CD1c-positive myeloid dendritic cell (primary cell): ENCODE data around the gene SLAMF1.
"Not testable (repeated sequence)": the region's sequence is repeated elsewhere in the genome, so short reads cannot be mapped to it uniquely, and the experiment has no call there.

Experiments used
- DNase-seq: peaks from one replicate; pipeline ENCODE4 v3.0.0-alpha.2; 2016; ENCODE audit errors: extremely low spot score

Gene SLAMF1

GRCh38 chr1:160605792-160606479 lies 40.9 kb downstream of the SLAMF1 start:
- DNase-seq, result no peak

- DNase-seq, result no peak
Observed at GRCh38 chr1:160605205-160605604, 41.6 kb downstream of the SLAMF1 start.

GRCh38 chr1:160597705-160598104 lies 49.1 kb downstream of the SLAMF1 start:
- no peak for DNase-seq

GRCh38 chr1:160597051-160597450 lies 49.8 kb downstream of the SLAMF1 start:
- DNase-seq, result no peak

GRCh38 chr1:160590488-160590887 lies 56.4 kb downstream of the SLAMF1 start:
- DNase-seq, result no peak

GRCh38 chr1:160588468-160588867 lies 58.4 kb downstream of the SLAMF1 start:
- DNase-seq, result no peak

- DNase-seq, result no peak
Observed at GRCh38 chr1:160584784-160585183, 62.1 kb downstream of the SLAMF1 start.

- DNase-seq, result not testable (repeated sequence)
Observed at GRCh38 chr1:160582976-160583375, 63.9 kb downstream of the SLAMF1 start.

GRCh38 chr1:160581961-160582360 lies 64.9 kb downstream of the SLAMF1 start:
- no peak for DNase-seq

- peak; percentile 80 for DNase-seq
Observed at GRCh38 chr1:160580221-160580812, 66.5 kb downstream of the SLAMF1 start.

GRCh38 chr1:160579216-160579701 lies 67.6 kb downstream of the SLAMF1 start, which contains the start of gene CD84:
TSS of gene CD84 (minus strand) at chr1:160579496. CDS start at chr1:160579437, 59 bp downstream.
- peak; percentile 74 for DNase-seq

- no peak for DNase-seq
Observed at GRCh38 chr1:160578525-160579191, 68.2 kb downstream of the SLAMF1 start.

- DNase-seq, result no peak
Observed at GRCh38 chr1:160578175-160578524, 68.7 kb downstream of the SLAMF1 start.

- no peak for DNase-seq
Observed at GRCh38 chr1:160577671-160578070, 69.2 kb downstream of the SLAMF1 start.

- peak; percentile 36 for DNase-seq
Observed at GRCh38 chr1:160576884-160577283, 70.0 kb downstream of the SLAMF1 start.

GRCh38 chr1:160576390-160576789 lies 70.5 kb downstream of the SLAMF1 start:
- peak; percentile 60 for DNase-seq

- DNase-seq, result peak; percentile 95
Observed at GRCh38 chr1:160575112-160575664, 71.7 kb downstream of the SLAMF1 start.

- DNase-seq, result peak; percentile 69
Observed at GRCh38 chr1:160570840-160571239, 76.0 kb downstream of the SLAMF1 start.

- DNase-seq, result peak; percentile 44
Observed at GRCh38 chr1:160569806-160570205, 77.0 kb downstream of the SLAMF1 start.

- peak; percentile 56 for DNase-seq
Observed at GRCh38 chr1:160567858-160568682, 78.8 kb downstream of the SLAMF1 start.

- no peak for DNase-seq
Observed at GRCh38 chr1:160567341-160567740, 79.5 kb downstream of the SLAMF1 start.

GRCh38 chr1:160565564-160565963 lies 81.3 kb downstream of the SLAMF1 start:
- DNase-seq, result peak; percentile 49
